Left lung (tissue), 10 donors: Measurements from ENCODE around the gene KIAA1191. TPM values are rescaled to one million over a fixed set of nuclear protein-coding genes. Genes with fewer than 3 reads are reported as not detected.

Source experiments
- ATAC-seq: fragments of 200-7000 bp; cut with Tn5 transposase; one replicate; pipeline ENCODE4 v1.9.1; 2020; ENCODE audit warnings: moderate library complexity
- DNase-seq, 4 donors: peaks; one replicate each; pipeline ENCODE4 v3.0.0-alpha.2; 2013 to 2020
- H3K27ac ChIP-seq, 2 donors: fragments of 200-600 bp; sonication (generic) in 1 of 2; one replicate each; pipeline versions ENCODE4 v1.5.0 to v1.8.0; 2020 to 2021
- H3K27me3 ChIP-seq, 2 donors: fragments of 200-600 bp; sonication (generic) in 1 of 2; one replicate each; pipeline versions ENCODE4 v1.5.0 to v1.8.0; 2020 to 2021
- H3K36me3 ChIP-seq, 2 donors: fragments of 200-600 bp; sonication (generic) in 1 of 2; one replicate each; pipeline versions ENCODE4 v1.5.0 to v1.8.0; 2020 to 2021
- H3K4me1 ChIP-seq, 2 donors: fragments of 200-600 bp; one replicate each; pipeline ENCODE4 v1.8.0; 2021
- H3K4me3 ChIP-seq, 2 donors: fragments of 200-600 bp; sonication (generic) in 1 of 2; one replicate each; pipeline versions ENCODE4 v1.5.0 to v1.8.0; 2020 to 2021; ENCODE audit warnings: mild to moderate bottlenecking in 1 of 2
- H3K9me3 ChIP-seq, 2 donors: fragments of 200-600 bp; sonication (generic) in 1 of 2; one replicate each; pipeline versions ENCODE4 v1.5.0 to v1.8.0; 2020 to 2021
- CTCF ChIP-seq, 2 donors: fragments of 200-600 bp; sonication (generic) in 1 of 2; IDR thresholded peaks; one replicate each; pipeline versions ENCODE4 v1.5.0 to v1.8.0; 2021; ENCODE audit warnings: antibody characterized with exemption in 2 of 2
- intact Hi-C, 2 donors: fragments of 100-400 bp; cut with DNase I; formaldehyde crosslinking; loops; one replicate each; pipeline versions ENCODE4 v1.11.2 to v1.14.2; 2022
- polyA plus RNA-seq, 6 donors: library from polyadenylated mRNA; unstranded; fragments of 120-200 nt; gene quantifications; one replicate each; pipeline ENCODE4 v1.2.1, GENCODE V29; 2013; ENCODE audit not compliant: insufficient read length in 6 of 6
- total RNA-seq, 2 donors: library from RNA; stranded (reverse); fragmentation: NEBNext Ultra II Directional; extraction: Animal tissue kit (Norgen Biotek cat#: 25700); gene quantifications; one replicate each; pipeline ENCODE4 v1.2.1, GENCODE V29; 2021
- donor health status: DM: no; HTN: yes; CAD: no.
- donor health status: DM: no; HTN: no; CAD: no.

The KIAA1191 gene
- total and polyA plus RNA-seq, 8 donors = 74.5 to 165 (median 157) TPM

DNA sequence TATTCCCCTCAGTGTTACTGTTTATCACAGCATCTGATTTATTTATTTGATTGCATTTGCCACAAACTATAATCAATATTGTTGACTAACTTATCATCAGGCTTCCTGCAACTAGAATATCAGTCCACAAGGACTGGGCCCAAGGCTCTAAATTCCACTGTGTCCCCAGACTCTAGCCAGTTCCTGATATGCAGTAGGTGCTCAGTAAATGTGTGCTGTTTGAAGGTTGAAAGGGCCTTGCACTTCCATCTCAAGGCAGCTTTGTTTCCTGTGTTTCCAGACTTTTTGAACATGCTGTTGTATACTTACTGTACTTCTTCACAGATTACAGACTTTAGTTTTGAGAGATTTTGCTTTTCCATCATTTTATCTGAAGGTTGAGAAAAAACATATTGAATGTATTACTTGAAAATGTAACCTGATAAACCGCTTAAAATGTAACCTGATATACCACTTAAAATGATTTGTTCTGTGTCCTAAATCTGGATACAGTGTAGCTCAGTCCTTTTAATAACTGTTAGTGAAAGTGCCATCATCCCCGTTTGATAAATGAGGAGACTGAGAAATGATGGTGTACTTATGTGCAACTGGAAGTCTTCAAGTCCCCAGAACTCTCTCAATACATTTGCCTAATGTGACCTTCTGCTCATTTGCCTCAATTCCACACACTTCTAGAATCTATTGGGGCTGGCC is 18.7 kb downstream of the KIAA1191 start:
- TF ChIP-seq CTCF (IDR thresholded peaks at IDR 0.05) = no peak
- no peak overlapping the region for H3K27ac ChIP-seq
- no peaks in the 10 kb centered on the region for H3K4me1 ChIP-seq
- H3K36me3 ChIP-seq = peaks cover 0 to 40% of the 10 kb centered on the region in 2 donors
- ATAC-seq (no peak), DNase-seq (no peak)
- no peak overlapping the region for H3K4me3 ChIP-seq
- intact Hi-C loops = no loop called here
- no peaks in the 10 kb centered on the region for H3K27me3 ChIP-seq
- H3K9me3 ChIP-seq = no peaks in the 10 kb centered on the region

- H3K27ac ChIP-seq = no peak overlapping the region
- no peak for DNase-seq
- H3K36me3 ChIP-seq = peaks cover 0 to 40% of the 10 kb centered on the region in 2 donors
- TF ChIP-seq CTCF (IDR thresholded peaks at IDR 0.05) = no peak
- no peaks in the 10 kb centered on the region for H3K9me3 ChIP-seq
- ATAC-seq = no peak
- H3K4me3 ChIP-seq = no peak overlapping the region
- intact Hi-C loops = no loop called here
- H3K4me1 ChIP-seq = no peaks in the 10 kb centered on the region
- H3K27me3 ChIP-seq = no peaks in the 10 kb centered on the region
Observed at GRCh38 chr5:176342158-176342483, 19.4 kb downstream of the KIAA1191 start.

GRCh38 chr5:176341325-176342157 is 20.0 kb downstream of the KIAA1191 start:
- no peaks in the 10 kb centered on the region for H3K9me3 ChIP-seq
- H3K27ac ChIP-seq = no peak overlapping the region
- intact Hi-C loops = no loop called here
- no peaks in the 10 kb centered on the region for H3K27me3 ChIP-seq
- no peak for DNase-seq
- no peak overlapping the region for H3K4me3 ChIP-seq
- no peaks in the 10 kb centered on the region for H3K4me1 ChIP-seq
- ATAC-seq = no peak
- no peak for TF ChIP-seq CTCF (IDR thresholded peaks at IDR 0.05)
- H3K36me3 ChIP-seq = peaks cover 0 to 40% of the 10 kb centered on the region in 2 donors

DNA sequence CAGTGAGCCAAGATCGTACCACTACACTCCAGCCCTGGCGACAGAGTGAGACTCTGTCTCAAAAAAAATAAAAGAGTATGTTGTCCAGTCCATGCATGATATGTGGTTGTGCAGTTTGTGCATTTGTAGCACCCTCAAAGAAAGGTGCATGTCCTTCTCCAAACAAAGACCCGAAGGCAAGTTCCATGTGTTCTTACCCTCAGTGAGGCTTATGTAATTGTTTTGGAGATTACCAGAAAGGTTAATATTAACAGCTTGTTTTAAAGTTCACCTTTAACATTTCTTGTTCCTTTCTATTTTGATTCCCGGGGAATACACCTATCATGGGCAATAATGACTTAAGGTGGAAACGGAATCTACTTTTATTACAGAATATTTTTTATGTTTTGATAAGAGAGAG is 22.3 kb downstream of the KIAA1191 start:
- no peak overlapping the region for H3K27ac ChIP-seq
- no peaks in the 10 kb centered on the region for H3K9me3 ChIP-seq
- ATAC-seq = no peak
- intact Hi-C loops = no loop called here
- peaks cover 0 to 29% of the 10 kb centered on the region in 2 donors for H3K36me3 ChIP-seq
- H3K4me1 ChIP-seq = no peaks in the 10 kb centered on the region
- no peak for DNase-seq
- TF ChIP-seq CTCF (IDR thresholded peaks at IDR 0.05) = no peak
- H3K4me3 ChIP-seq = no peak overlapping the region
- H3K27me3 ChIP-seq = no peaks in the 10 kb centered on the region

DNA sequence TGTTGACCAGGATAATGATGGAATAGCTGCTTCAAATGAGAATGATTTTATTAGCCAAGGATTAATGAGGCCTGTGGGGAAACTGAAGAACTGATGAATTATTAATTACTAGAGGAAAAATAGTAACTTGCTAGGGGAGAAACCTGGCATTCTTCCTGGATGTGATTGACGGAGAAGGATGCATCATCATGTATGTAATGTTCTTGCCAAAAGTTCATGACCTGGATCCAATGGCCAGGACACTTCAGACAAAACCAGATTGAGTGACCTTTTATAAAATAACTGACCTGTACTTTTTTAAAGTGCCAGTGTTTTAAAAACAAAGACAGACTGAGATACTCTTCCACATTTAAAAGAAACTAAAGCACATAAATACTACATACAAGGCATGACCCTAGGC is 23.7 kb downstream of the KIAA1191 start:
- intact Hi-C loops = no loop called here
- Histone ChIP-seq H3K9me3 (peaks cover 0 to 5% of the 10 kb centered on the region in 2 donors), H3K27me3 (no peaks in the 10 kb centered on the region), H3K4me3 (no peak overlapping the region), H3K4me1 (no peaks in the 10 kb centered on the region), H3K27ac (no peak overlapping the region), H3K36me3 (peaks cover 0 to 29% of the 10 kb centered on the region in 2 donors)
- TF ChIP-seq CTCF (IDR thresholded peaks at IDR 0.05) = no peak
- DNase-seq (no peak), ATAC-seq (no peak)
